Liver (tissue), 9 donors: Measurements from ENCODE around the gene CDC16. TPM values are rescaled to one million over a fixed set of nuclear protein-coding genes. Genes with fewer than 3 reads are reported as not detected.

ENCODE experiments used
- DNase-seq: peaks from one replicate; pipeline ENCODE4 v3.0.0-alpha.2; 2017; ENCODE audit warnings: low spot score
- H3K27ac ChIP-seq, 2 donors: one replicate each; pipeline ENCODE4 v1.7.0; 2013; ENCODE audit warnings: inconsistent platforms in 2 of 2, low read length in 2 of 2, control low read depth in 1 of 2, low read depth in 1 of 2, mild to moderate bottlenecking in 1 of 2
- H3K27me3 ChIP-seq, 4 donors: one replicate each; pipeline versions ENCODE4 v1.6.1 to v1.7.0; 2013; ENCODE audit warnings: low read length in 3 of 4, inconsistent platforms in 1 of 4, mild to moderate bottlenecking in 1 of 4, moderate library complexity in 1 of 4; ENCODE audit not compliant: control insufficient read depth in 4 of 4, insufficient read depth in 4 of 4
- H3K36me3 ChIP-seq, 4 donors: one replicate each; pipeline versions ENCODE4 v1.6.1 to v1.7.0; 2013; ENCODE audit warnings: low read length in 3 of 4, mild to moderate bottlenecking in 3 of 4, low read depth in 1 of 4, moderate library complexity in 1 of 4; ENCODE audit not compliant: control insufficient read depth in 4 of 4, insufficient read depth in 3 of 4
- H3K4me1 ChIP-seq, 4 donors: one replicate each; pipeline versions ENCODE4 v1.6.1 to v1.7.0; 2013; ENCODE audit warnings: low read length in 3 of 4, mild to moderate bottlenecking in 3 of 4, moderate library complexity in 1 of 4; ENCODE audit not compliant: control insufficient read depth in 4 of 4, insufficient read depth in 4 of 4
- H3K4me3 ChIP-seq, 3 donors: one replicate each; pipeline versions ENCODE4 v1.6.1 to v1.7.0; 2013; ENCODE audit warnings: low read length in 3 of 3, control low read depth in 1 of 3, low read depth in 1 of 3, mild to moderate bottlenecking in 1 of 3
- H3K9ac ChIP-seq, 2 donors: one replicate each; pipeline ENCODE4 v1.7.0; 2013; ENCODE audit warnings: low read length in 2 of 2, mild to moderate bottlenecking in 2 of 2, moderate library complexity in 2 of 2, control low read depth in 1 of 2, low read depth in 1 of 2
- H3K9me3 ChIP-seq, 4 donors: one replicate each; pipeline versions ENCODE4 v1.6.1 to v1.7.0; 2013; ENCODE audit warnings: low read length in 3 of 4; ENCODE audit not compliant: control insufficient read depth in 4 of 4
- ATF3 ChIP-seq: IDR thresholded peaks from 2 replicates; pipeline ENCODE4 v1.6.1; 2016; ENCODE audit warnings: antibody characterized with exemption
- CTCF ChIP-seq: fragments of 150-350 bp; IDR thresholded peaks from 2 replicates; pipeline ENCODE4 v1.5.1; 2017; ENCODE audit warnings: improper control_type of control experiment, low read depth, low read length; ENCODE audit not compliant: missing input control
- EGR1 ChIP-seq, 2 donors: IDR thresholded peaks; 2 replicates each; pipeline ENCODE4 v1.6.1; 2016 to 2018; ENCODE audit warnings: antibody characterized with exemption in 2 of 2, low read depth in 2 of 2
- FOXA1 ChIP-seq: IDR thresholded peaks from 2 replicates; pipeline ENCODE4 v1.6.1; 2016; ENCODE audit warnings: antibody characterized with exemption
- FOXA2 ChIP-seq: IDR thresholded peaks from 2 replicates; pipeline ENCODE4 v1.6.1; 2016; ENCODE audit warnings: antibody characterized with exemption
- GABPA ChIP-seq, 2 donors: IDR thresholded peaks in 1 of 2; conservative IDR thresholded peaks in 1 of 2; 2 replicates each; pipeline ENCODE4 v1.6.1; 2016; ENCODE audit warnings: antibody characterized with exemption in 2 of 2, mild to moderate bottlenecking in 1 of 2, moderate library complexity in 1 of 2
- HNF4A ChIP-seq, 2 donors: conservative IDR thresholded peaks; 2 replicates each; pipeline ENCODE4 v1.6.1; 2016; ENCODE audit warnings: antibody characterized with exemption in 2 of 2, mild to moderate bottlenecking in 2 of 2
- HNF4G ChIP-seq: IDR thresholded peaks from 2 replicates; pipeline ENCODE4 v1.6.1; 2016; ENCODE audit warnings: antibody characterized with exemption
- JUND ChIP-seq, 2 donors: IDR thresholded peaks; 2 replicates each; pipeline ENCODE4 v1.6.1; 2016; ENCODE audit warnings: antibody characterized with exemption in 2 of 2
- NR2F2 ChIP-seq: IDR thresholded peaks from 2 replicates; pipeline ENCODE4 v1.6.1; 2016; ENCODE audit warnings: antibody characterized with exemption
- RAD21 ChIP-seq, 2 donors: IDR thresholded peaks; 2 replicates each; pipeline ENCODE4 v1.6.1; 2016; ENCODE audit warnings: antibody characterized with exemption in 2 of 2, mild to moderate bottlenecking in 2 of 2
- REST ChIP-seq: IDR thresholded peaks from 2 replicates; pipeline ENCODE4 v1.6.1; 2016; ENCODE audit warnings: antibody characterized with exemption, mild to moderate bottlenecking
- RXRA ChIP-seq, 2 donors: IDR thresholded peaks; 2 replicates each; pipeline ENCODE4 v1.6.1; 2017 to 2018; ENCODE audit warnings: antibody characterized with exemption in 2 of 2, mild to moderate bottlenecking in 1 of 2
- SP1 ChIP-seq: IDR thresholded peaks from 2 replicates; pipeline ENCODE4 v1.6.1; 2018; ENCODE audit warnings: antibody characterized with exemption, mild to moderate bottlenecking
- TAF1 ChIP-seq: conservative IDR thresholded peaks from 2 replicates; pipeline ENCODE4 v1.6.1; 2016; ENCODE audit warnings: antibody characterized with exemption, mild to moderate bottlenecking
- YY1 ChIP-seq: IDR thresholded peaks from 2 replicates; pipeline ENCODE4 v1.6.1; 2016; ENCODE audit warnings: antibody characterized with exemption, mild to moderate bottlenecking
- ZBTB33 ChIP-seq: IDR thresholded peaks from 2 replicates; pipeline ENCODE4 v1.6.1; 2016; ENCODE audit warnings: antibody characterized with exemption
- WGBS: extraction: QIAGEN DNeasy Blood & Tissue Kit; methylation state at CpG from one replicate; pipeline ENCODE4 v1.1.7; 2013; 5-methylcytosine and 5-hydroxymethylcytosine counted together
- polyA plus RNA-seq, 2 donors: library from polyadenylated mRNA; stranded (reverse) in 1 of 2; unstranded in 1 of 2; fragments of 200-250 nt in 1 of 2; fragments of >200 nt in 1 of 2; fragmentation: Nextera tagmentation in 1 of 2; extraction: Ambion mirVana in 1 of 2; gene quantifications; one replicate each; pipeline versions ENCODE4 v1.2.1 to v1.2.3, GENCODE V29; 2013 to 2015
- total RNA-seq, 2 donors: library from RNA; depleted of rRNA; stranded (reverse); fragments of >200 nt; gene quantifications; one replicate each; pipeline ENCODE4 v1.2.3, GENCODE V29; 2014
- TF ChIP-seq, protein P1 (sequence below): IDR thresholded peaks from 2 replicates; pipeline ENCODE4 v1.6.1; 2016; ENCODE audit warnings: antibody characterized with exemption
- donor health status: healthy.
- donor health status: healthy.
- donor health status: healthy.
- donor health status: healthy.
- donor health status: healthy.

CDC16 gene
- total and polyA plus RNA-seq, 4 donors: 23.0 to 38.7 (median 30.8) TPM

GRCh38 chr13:114310956-114311355 lies 76.3 kb downstream of the CDC16 start:
- DNase-seq: no peak
- no peaks in the 10 kb centered on the region for H3K27me3 ChIP-seq
- WGBS: 89% methylated on average over 5 of the region's 5 CpGs
- H3K36me3 ChIP-seq: peaks cover 0 to 9% (median 4%) of the 10 kb centered on the region in 4 donors
- no peak overlapping the region for H3K27ac ChIP-seq
- no peak overlapping the region for H3K4me3 ChIP-seq
- TF ChIP-seq FOXA1 (no peak), NR2F2 (no peak), YY1 (no peak), CTCF (no peak), RXRA (IDR thresholded peaks at IDR 0.05) (no peak), REST (no peak), EGR1 (IDR thresholded peaks at IDR 0.05; ENCODE audit: low read depth in 2 of 2) (no peak), HNF4G (no peak), FOXA2 (no peak), TAF1 (no peak), HNF4A (conservative IDR thresholded peaks at IDR 0.05) (no peak), JUND (IDR thresholded peaks at IDR 0.05) (no peak), RAD21 (IDR thresholded peaks at IDR 0.05) (no peak), ATF3 (no peak), ZBTB33 (no peak), SP1 (no peak), GABPA (IDR thresholded peaks at IDR 0.05 in 1 of 2, conservative IDR thresholded peaks at IDR 0.05 in 1 of 2) (no peak)
- TF ChIP-seq, protein P1, sequence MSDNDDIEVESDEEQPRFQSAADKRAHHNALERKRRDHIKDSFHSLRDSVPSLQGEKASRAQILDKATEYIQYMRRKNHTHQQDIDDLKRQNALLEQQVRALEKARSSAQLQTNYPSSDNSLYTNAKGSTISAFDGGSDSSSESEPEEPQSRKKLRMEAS: no peak
- no peak overlapping the region for H3K9ac ChIP-seq
- H3K9me3 ChIP-seq: no peaks in the 10 kb centered on the region
- H3K4me1 ChIP-seq: peaks cover 3 to 16% (median 8%) of the 10 kb centered on the region in 4 donors
